HAP-1 (cell line): Measurements from ENCODE around the gene SDK1.
"Not testable (repeated sequence)": the region's sequence is repeated elsewhere in the genome, so short reads cannot be mapped to it uniquely, and the experiment has no call there.

Experiments used
- DNase-seq, 2 experiments: peaks; one replicate each; pipeline ENCODE4 v3.0.0-alpha.2; 2016 to 2020; ENCODE audit warnings: low spot score in 2 of 2
- H3K27me3 ChIP-seq: fragments of 250-450 bp; sonication (Bioruptor Pico); 2 replicates; pipeline ENCODE4 v1.5.1; 2020; ENCODE audit warnings: low read depth, mild to moderate bottlenecking, moderate library complexity
- H3K36me3 ChIP-seq: fragments of 250-450 bp; sonication (Bioruptor Pico); replicated peaks from 2 replicates; pipeline ENCODE4 v1.5.1; 2020; ENCODE audit warnings: mild to moderate bottlenecking
- H3K4me1 ChIP-seq: fragments of 250-450 bp; sonication (Bioruptor Pico); 2 replicates; pipeline ENCODE4 v1.5.1; 2020; ENCODE audit warnings: mild to moderate bottlenecking
- H3K4me3 ChIP-seq: fragments of 250-450 bp; sonication (Bioruptor Pico); 2 replicates; pipeline ENCODE4 v1.5.1; 2020; ENCODE audit warnings: mild to moderate bottlenecking, moderate library complexity
- H3K9me3 ChIP-seq: fragments of 250-450 bp; sonication (Bioruptor Pico); 2 replicates; pipeline ENCODE4 v1.5.1; 2020; ENCODE audit warnings: mild to moderate bottlenecking, moderate library complexity
- in situ Hi-C: fragments of 300-500 bp; cut with MboI; formaldehyde crosslinking; loops from 3 replicates; pipeline ENCODE4 v1.14.3; 2020; ENCODE audit warnings: low sequenced_read_pairs, inconsistent platforms, mixed read lengths

Gene SDK1

DNA sequence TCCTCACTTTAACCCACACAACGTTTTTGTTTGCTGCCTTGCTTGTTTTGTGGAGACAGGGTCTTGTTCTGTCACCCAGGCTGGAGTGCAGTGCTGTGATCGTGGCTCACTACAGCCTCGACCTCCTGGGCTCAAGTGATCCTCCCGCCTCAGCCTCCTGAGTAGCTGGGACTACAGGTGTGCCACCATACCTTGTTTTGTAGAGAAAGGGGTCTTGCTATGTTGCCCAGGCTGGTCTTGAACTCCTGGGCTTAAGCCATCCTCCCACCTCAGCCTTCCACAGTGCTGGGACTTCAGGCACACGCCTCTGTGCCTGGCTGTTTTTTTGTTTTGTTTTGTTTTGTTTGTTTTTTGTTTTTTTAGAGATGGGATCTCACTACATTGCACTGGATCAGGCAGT lies 935.8 kb downstream of the SDK1 start:
- in situ Hi-C loops, H3K36me3 ChIP-seq, H3K4me1 ChIP-seq, H3K9me3 ChIP-seq, H3K27me3 ChIP-seq, DNase-seq, H3K4me3 ChIP-seq: not testable (repeated sequence)

DNA sequence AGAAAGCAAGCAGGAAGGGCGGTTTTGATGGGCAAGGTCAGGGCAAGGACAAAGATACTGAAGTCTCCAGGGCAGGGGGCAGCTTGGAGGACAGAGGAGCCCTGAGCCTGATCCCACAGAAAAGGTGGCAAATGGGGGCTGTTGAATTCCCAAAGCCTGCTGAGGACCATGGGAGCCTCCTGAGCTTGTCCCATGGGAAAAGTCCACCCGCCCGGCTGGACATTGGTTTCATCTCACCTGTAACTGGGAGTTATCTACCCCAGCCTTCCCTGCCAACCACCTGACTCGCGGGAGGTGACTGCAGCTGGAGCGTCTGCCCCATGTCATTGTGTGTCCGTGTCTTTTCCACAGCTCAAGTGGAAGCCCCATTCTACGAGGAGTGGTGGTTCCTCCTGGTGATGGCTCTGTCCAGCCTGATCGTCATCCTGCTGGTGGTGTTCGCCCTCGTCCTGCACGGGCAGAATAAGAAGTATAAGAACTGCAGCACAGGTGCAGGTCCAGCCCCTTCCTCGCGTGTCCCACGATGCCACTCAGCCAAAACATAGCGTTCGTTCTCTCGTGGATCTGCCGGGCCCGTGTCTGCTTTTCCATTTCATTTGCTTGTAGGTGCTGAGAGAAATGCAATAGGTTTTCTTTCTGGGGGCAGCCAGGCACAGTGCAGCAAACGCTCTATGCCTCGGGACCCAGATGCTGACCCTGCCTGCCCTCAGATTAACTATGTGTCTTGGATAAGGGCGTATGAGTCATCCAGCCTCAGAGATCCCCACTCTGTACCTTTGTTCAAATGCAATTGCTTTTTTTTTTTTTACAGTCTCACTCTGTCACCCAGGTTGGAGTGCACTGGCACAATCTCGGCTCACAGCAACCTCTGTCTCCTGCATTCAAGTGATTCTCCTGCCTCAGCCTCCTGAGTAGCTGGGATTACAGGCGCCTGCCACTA lies 936.5 kb downstream of the SDK1 start:
- H3K4me1 ChIP-seq: no peaks in the 10 kb centered on the region
- no peak for DNase-seq
- in situ Hi-C loops: no loop called here
- H3K9me3 ChIP-seq: no peaks in the 10 kb centered on the region
- no peaks in the 10 kb centered on the region for H3K36me3 ChIP-seq
- no peak overlapping the region for H3K4me3 ChIP-seq
- no peaks in the 10 kb centered on the region for H3K27me3 ChIP-seq

GRCh38 chr7:4238861-4239260 lies 937.8 kb downstream of the SDK1 start:
- no peaks in the 10 kb centered on the region for H3K4me1 ChIP-seq
- in situ Hi-C loops: no loop called here
- no peaks in the 10 kb centered on the region for H3K27me3 ChIP-seq
- no peak for DNase-seq
- H3K36me3 ChIP-seq: no peaks in the 10 kb centered on the region
- H3K4me3 ChIP-seq: no peak overlapping the region
- H3K9me3 ChIP-seq: no peaks in the 10 kb centered on the region

- Histone ChIP-seq H3K9me3 (no peaks in the 10 kb centered on the region), H3K4me1 (no peaks in the 10 kb centered on the region), H3K36me3 (no peaks in the 10 kb centered on the region), H3K4me3 (no peak overlapping the region), H3K27me3 (no peaks in the 10 kb centered on the region)
- in situ Hi-C loops: no loop called here
- DNase-seq: no peak
Observed at GRCh38 chr7:4240042-4240441, 939.0 kb downstream of the SDK1 start.

- in situ Hi-C loops: no loop called here
- no peaks in the 10 kb centered on the region for H3K27me3 ChIP-seq
- H3K36me3 ChIP-seq: no peaks in the 10 kb centered on the region
- H3K4me3 ChIP-seq: no peak overlapping the region
- no peaks in the 10 kb centered on the region for H3K4me1 ChIP-seq
- H3K9me3 ChIP-seq: no peaks in the 10 kb centered on the region
- no peak for DNase-seq
Observed at GRCh38 chr7:4240520-4241303, 939.7 kb downstream of the SDK1 start.

DNA sequence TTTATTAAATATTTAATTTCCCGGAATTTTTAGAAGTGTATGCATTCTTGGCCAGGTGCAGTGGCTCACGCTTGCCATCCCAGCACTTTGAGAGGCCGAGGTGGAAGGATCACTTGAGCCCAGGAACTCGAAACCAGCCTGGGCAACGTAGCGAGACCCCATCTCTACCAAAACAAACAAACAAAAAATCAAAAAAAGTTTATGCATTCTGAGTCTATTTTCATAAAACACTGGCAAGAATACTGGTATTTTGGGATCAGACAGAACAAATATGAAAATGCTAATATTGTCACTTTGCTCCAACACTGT lies 940.2 kb downstream of the SDK1 start:
- Histone ChIP-seq H3K9me3 (no peaks in the 10 kb centered on the region), H3K4me3 (no peak overlapping the region), H3K4me1 (no peaks in the 10 kb centered on the region), H3K36me3 (no peaks in the 10 kb centered on the region), H3K27me3 (no peaks in the 10 kb centered on the region)
- in situ Hi-C loops: no loop called here
- DNase-seq: no peak

GRCh38 chr7:4241791-4242190 lies 940.7 kb downstream of the SDK1 start:
- Histone ChIP-seq H3K9me3 (no peaks in the 10 kb centered on the region), H3K27me3 (no peaks in the 10 kb centered on the region), H3K4me1 (no peaks in the 10 kb centered on the region), H3K36me3 (no peaks in the 10 kb centered on the region), H3K4me3 (no peak overlapping the region)
- no peak for DNase-seq
- in situ Hi-C loops: no loop called here

GRCh38 chr7:4242706-4243105 lies 941.7 kb downstream of the SDK1 start:
- H3K4me3 ChIP-seq: no peak overlapping the region

DNA sequence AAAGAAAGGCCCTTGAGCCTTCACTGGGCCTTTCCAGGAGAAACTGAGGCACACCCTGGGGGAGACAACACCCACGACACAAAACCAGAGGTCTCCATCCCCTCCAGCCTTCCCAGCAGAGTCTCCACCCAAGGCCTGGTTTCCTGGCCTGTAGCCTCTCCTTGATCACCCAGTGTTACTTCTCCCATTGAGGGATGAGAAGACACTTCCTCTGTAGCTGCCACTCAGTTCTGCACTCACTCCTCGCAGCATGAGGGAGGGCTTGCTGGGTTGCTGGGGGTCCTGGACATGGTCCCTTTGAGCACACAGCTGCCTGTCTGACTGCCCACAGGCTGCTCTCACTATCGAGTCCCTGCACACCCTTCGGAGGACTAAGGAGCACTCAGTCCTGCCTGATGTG lies 943.0 kb downstream of the SDK1 start:
- DNase-seq: no peak
- Histone ChIP-seq H3K27me3 (no peaks in the 10 kb centered on the region), H3K4me3 (no peak overlapping the region), H3K9me3 (no peaks in the 10 kb centered on the region), H3K4me1 (no peaks in the 10 kb centered on the region), H3K36me3 (no peaks in the 10 kb centered on the region)
- in situ Hi-C loops: no loop called here

More at GRCh38 chr7:4242706-4243105, 941.7 kb downstream of the SDK1 start:
- H3K36me3 ChIP-seq: no peaks in the 10 kb centered on the region
- H3K27me3 ChIP-seq: no peaks in the 10 kb centered on the region
- H3K4me1 ChIP-seq: no peaks in the 10 kb centered on the region
- no peak for DNase-seq
- H3K9me3 ChIP-seq: no peaks in the 10 kb centered on the region
- in situ Hi-C loops: no loop called here

- no peaks in the 10 kb centered on the region for H3K27me3 ChIP-seq
- H3K4me1 ChIP-seq: no peaks in the 10 kb centered on the region
- H3K9me3 ChIP-seq: no peaks in the 10 kb centered on the region
- in situ Hi-C loops: no loop called here
- no peak overlapping the region for H3K4me3 ChIP-seq
- H3K36me3 ChIP-seq: no peaks in the 10 kb centered on the region
- DNase-seq: no peak
Observed at GRCh38 chr7:4244635-4245034, 943.6 kb downstream of the SDK1 start.

- no peaks in the 10 kb centered on the region for H3K36me3 ChIP-seq
- H3K27me3 ChIP-seq: no peaks in the 10 kb centered on the region
- H3K4me1 ChIP-seq: no peaks in the 10 kb centered on the region
- no peak for DNase-seq
- in situ Hi-C loops: no loop called here
- no peak overlapping the region for H3K4me3 ChIP-seq
- H3K9me3 ChIP-seq: no peaks in the 10 kb centered on the region
Observed at GRCh38 chr7:4245135-4245865, 944.2 kb downstream of the SDK1 start.

DNA sequence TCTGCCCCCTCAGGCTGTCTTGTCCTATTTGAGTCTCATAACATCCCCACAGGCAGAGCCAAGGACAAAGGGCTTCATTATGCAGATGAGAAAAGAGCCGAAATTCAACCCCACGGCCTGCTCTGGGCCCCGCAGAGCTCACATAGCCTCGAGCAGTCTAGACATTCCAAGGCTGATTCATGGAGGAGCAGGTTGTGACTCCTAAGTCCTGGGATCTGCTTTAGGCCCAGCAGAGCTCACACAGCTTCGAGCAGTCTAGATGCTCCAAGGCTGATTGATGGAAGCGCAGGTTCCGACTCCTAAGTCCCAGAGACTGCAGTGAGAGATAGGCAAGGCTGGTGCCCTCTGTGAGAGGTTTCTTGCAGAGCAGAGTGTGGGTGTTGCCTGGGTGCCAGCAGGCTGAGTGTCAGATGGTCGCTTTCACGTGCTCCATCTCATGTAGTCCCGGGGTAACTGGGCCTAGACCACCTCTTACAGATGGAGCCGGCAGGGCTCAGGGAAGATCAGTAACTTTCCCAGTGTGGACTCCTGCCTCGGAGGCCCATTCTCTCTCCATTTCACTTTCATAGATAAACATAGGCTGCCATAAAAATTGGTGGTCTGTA lies 944.9 kb downstream of the SDK1 start:
- Histone ChIP-seq H3K27me3 (no peaks in the 10 kb centered on the region), H3K9me3 (no peaks in the 10 kb centered on the region), H3K36me3 (no peaks in the 10 kb centered on the region), H3K4me1 (no peaks in the 10 kb centered on the region), H3K4me3 (no peak overlapping the region)
- in situ Hi-C loops: no loop called here
- no peak for DNase-seq

- H3K36me3 ChIP-seq: no peaks in the 10 kb centered on the region
- no peak for DNase-seq
- H3K9me3 ChIP-seq: no peaks in the 10 kb centered on the region
- in situ Hi-C loops: no loop called here
- H3K4me3 ChIP-seq: no peak overlapping the region
- H3K27me3 ChIP-seq: no peaks in the 10 kb centered on the region
- H3K4me1 ChIP-seq: no peaks in the 10 kb centered on the region
Observed at GRCh38 chr7:4246536-4246935, 945.5 kb downstream of the SDK1 start.
